ENCODE results near the gene RAPGEF5. TPM values are rescaled to one million over a fixed set of nuclear protein-coding genes. Genes with fewer than 3 reads are reported as not detected.

RAPGEF5 gene
- total and polyA plus RNA-seq, 10 of the 15 experiments (the other 5 are each of a cell fraction or from before 2014, with no cell fraction given), result 0.38 to 4.0 (median 1.6) TPM; not detected in 1

- TF ChIP-seq, protein P1, sequence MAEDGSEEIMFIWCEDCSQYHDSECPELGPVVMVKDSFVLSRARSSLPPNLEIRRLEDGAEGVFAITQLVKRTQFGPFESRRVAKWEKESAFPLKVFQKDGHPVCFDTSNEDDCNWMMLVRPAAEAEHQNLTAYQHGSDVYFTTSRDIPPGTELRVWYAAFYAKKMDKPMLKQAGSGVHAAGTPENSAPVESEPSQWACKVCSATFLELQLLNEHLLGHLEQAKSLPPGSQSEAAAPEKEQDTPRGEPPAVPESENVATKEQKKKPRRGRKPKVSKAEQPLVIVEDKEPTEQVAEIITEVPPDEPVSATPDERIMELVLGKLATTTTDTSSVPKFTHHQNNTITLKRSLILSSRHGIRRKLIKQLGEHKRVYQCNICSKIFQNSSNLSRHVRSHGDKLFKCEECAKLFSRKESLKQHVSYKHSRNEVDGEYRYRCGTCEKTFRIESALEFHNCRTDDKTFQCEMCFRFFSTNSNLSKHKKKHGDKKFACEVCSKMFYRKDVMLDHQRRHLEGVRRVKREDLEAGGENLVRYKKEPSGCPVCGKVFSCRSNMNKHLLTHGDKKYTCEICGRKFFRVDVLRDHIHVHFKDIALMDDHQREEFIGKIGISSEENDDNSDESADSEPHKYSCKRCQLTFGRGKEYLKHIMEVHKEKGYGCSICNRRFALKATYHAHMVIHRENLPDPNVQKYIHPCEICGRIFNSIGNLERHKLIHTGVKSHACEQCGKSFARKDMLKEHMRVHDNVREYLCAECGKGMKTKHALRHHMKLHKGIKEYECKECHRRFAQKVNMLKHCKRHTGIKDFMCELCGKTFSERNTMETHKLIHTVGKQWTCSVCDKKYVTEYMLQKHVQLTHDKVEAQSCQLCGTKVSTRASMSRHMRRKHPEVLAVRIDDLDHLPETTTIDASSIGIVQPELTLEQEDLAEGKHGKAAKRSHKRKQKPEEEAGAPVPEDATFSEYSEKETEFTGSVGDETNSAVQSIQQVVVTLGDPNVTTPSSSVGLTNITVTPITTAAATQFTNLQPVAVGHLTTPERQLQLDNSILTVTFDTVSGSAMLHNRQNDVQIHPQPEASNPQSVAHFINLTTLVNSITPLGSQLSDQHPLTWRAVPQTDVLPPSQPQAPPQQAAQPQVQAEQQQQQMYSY (CRISPR knock-in tag; IDR thresholded peaks at IDR 0.05), result no peak
- TF ChIP-seq MEF2B (IDR thresholded peaks at IDR 0.05; ENCODE audit: partially characterized antibody, poor library complexity, severe bottlenecking) (peak; percentile 10), EZH2 (IDR thresholded peaks at IDR 0.05; ENCODE audit: borderline replicate concordance, control insufficient read depth, low read depth, low read length) (no peak), ZNF217 (IDR thresholded peaks at IDR 0.05) (no peak)
These were observed 6.3 kb downstream of the RAPGEF5 start (continued) for GRCh38 chr7:22350466-22351328.

GRCh38 chr7:22348379-22348778 lies 8.6 kb downstream of the RAPGEF5 start:
- ATAC-seq, result no peak

More at GRCh38 chr7:22348379-22348778, 8.6 kb downstream of the RAPGEF5 start:
- RAD21 ChIA-PET (ENCODE audit: unreplicated experiment), result no interaction called here
- H3K79me2 ChIP-seq (ENCODE audit: control insufficient read depth, insufficient read depth, low read length), result peaks cover 26% of the 10 kb centered on the region
- POLR2A ChIA-PET, result no interaction called here
- no peaks in the 10 kb centered on the region; a peak in 1 of 4 replicates for H3K27me3 ChIP-seq (replicated peaks in 1 of 2; ENCODE audit: control insufficient read depth in 2 of 2, insufficient read depth in 2 of 2, low read length in 1 of 2)
- H3K36me3 ChIP-seq (ENCODE audit: control insufficient read depth in 2 of 2, insufficient read depth in 2 of 2, low read length in 1 of 2), result no peaks in the 10 kb centered on the region
- H3K4me2 ChIP-seq (ENCODE audit: control insufficient read depth, insufficient read depth), result no peak overlapping the region
- in situ Hi-C loops (cut with MboI), result no loop called here
- SMC1A ChIA-PET (ENCODE audit: uncharacterized antibody, unreplicated experiment), result no interaction called here
- BruUV-seq (replicated peaks), result no TSS peak
- DNase-seq (ENCODE audit: low read depth, low spot score) (no peak), FAIRE-seq (no peak)
- no peak overlapping the region for H3K9ac ChIP-seq (ENCODE audit: control insufficient read depth, insufficient read depth, low read length)
- no peak overlapping the region for H3K27ac ChIP-seq (ENCODE audit: control insufficient read depth, insufficient read depth)
- CTCF ChIA-PET, result no interaction called here
- H3K9me3 ChIP-seq (replicated peaks; ENCODE audit: control insufficient read depth, insufficient read depth, low read length), result no peaks in the 10 kb centered on the region; the same call in 2 of the 3 replicates
- peaks cover 36% of the 10 kb centered on the region for H3K4me1 ChIP-seq (ENCODE audit: control insufficient read depth, insufficient read depth, low read length)
- intact Hi-C loops (cut with micrococcal nuclease; ENCODE audit: unreplicated experiment), result no loop called here
- TF ChIP-seq EZH2 (IDR thresholded peaks at IDR 0.05; ENCODE audit: borderline replicate concordance, control insufficient read depth, low read depth, low read length), result no peak
- no peak for TF ChIP-seq SIX5 (IDR thresholded peaks at IDR 0.05; ENCODE audit: low read depth, low read length, severe bottlenecking)
- no peak for TF ChIP-seq GATAD2B (conservative IDR thresholded peaks at IDR 0.05; ENCODE audit: low read depth)
- no peak for TF ChIP-seq CREM (IDR thresholded peaks at IDR 0.05; ENCODE audit: low read depth)
- TF ChIP-seq TCF3 (IDR thresholded peaks at IDR 0.05; ENCODE audit: borderline replicate concordance, insufficient read depth, low read depth, low read length), result no peak
- TF ChIP-seq CREB1 (IDR thresholded peaks at IDR 0.05; ENCODE audit: low read depth), result no peak
- TF ChIP-seq PAX5 (IDR thresholded peaks at IDR 0.05; ENCODE audit: borderline replicate concordance, low read depth, low read length), result no peak
- TF ChIP-seq MEF2A (IDR thresholded peaks at IDR 0.05; ENCODE audit: insufficient read depth, low read depth, low read length), result no peak
- TF ChIP-seq POLR2A (IDR thresholded peaks at IDR 0.05; ENCODE audit: low read depth, low read length), result no peak
- no peaks in the 10 kb centered on the region for H4K20me1 ChIP-seq (ENCODE audit: control insufficient read depth, insufficient read depth)
- H3K4me3 ChIP-seq, result no peak overlapping the region
- no peak overlapping the region for H2AFZ ChIP-seq (ENCODE audit: control insufficient read depth, low read depth, low read length)

Measured in GM12878 (cell line).